ENCODE data around the gene SEC14L6.

The SEC14L6 gene

GRCh38 chr22:30507670-30508069, 38.9 kb downstream of the SEC14L6 start:
- Histone ChIP-seq H4K5ac (ENCODE audit: low read length) (no peak overlapping the region), H4K8ac (ENCODE audit: low read depth, low read length) (no peak overlapping the region), H3K36me3 (ENCODE audit: control insufficient read depth, insufficient read depth, low read length) (no peaks in the 10 kb centered on the region), H2BK15ac (replicated peaks; ENCODE audit: low read depth) (no peak overlapping the region), H3K23ac (ENCODE audit: low read length) (no peak overlapping the region), H3K4me1 (ENCODE audit: control insufficient read depth, low read depth, low read length) (no peaks in the 10 kb centered on the region), H3K56ac (ENCODE audit: low read length) (no peak overlapping the region), H2BK120ac (ENCODE audit: low read depth, low read length) (no peak overlapping the region), H2BK5ac (ENCODE audit: low read length) (no peak overlapping the region), H3K79me1 (ENCODE audit: low read length) (no peaks in the 10 kb centered on the region), H3K9ac (ENCODE audit: low read length) (no peak overlapping the region), H3K4me3 (ENCODE audit: low read length) (no peak overlapping the region), H3K27me3 (ENCODE audit: insufficient read depth, low read length, poor library complexity) (no peaks in the 10 kb centered on the region), H3K18ac (ENCODE audit: low read length) (no peak overlapping the region), H3K79me2 (ENCODE audit: control insufficient read depth, insufficient read depth, low read length) (no peaks in the 10 kb centered on the region), H2AK5ac (ENCODE audit: low read length) (no peak overlapping the region), H3K4ac (ENCODE audit: low read depth, low read length) (no peak overlapping the region), H3K4me2 (ENCODE audit: low read length) (no peak overlapping the region), H3K27ac (ENCODE audit: low read depth, low read length) (no peak overlapping the region)
- no CpG with 5 or more reads among the region's 4 CpGs for WGBS (ENCODE audit: extremely low coverage, insufficient coverage, low lambda C conversion rate)
- DNase-seq = no peak

- Histone ChIP-seq H3K4me1 (ENCODE audit: control insufficient read depth, low read depth, low read length) (no peaks in the 10 kb centered on the region), H3K79me1 (ENCODE audit: low read length) (no peaks in the 10 kb centered on the region), H3K23ac (ENCODE audit: low read length) (no peak overlapping the region), H3K18ac (ENCODE audit: low read length) (no peak overlapping the region), H3K79me2 (ENCODE audit: control insufficient read depth, insufficient read depth, low read length) (no peaks in the 10 kb centered on the region), H3K4ac (ENCODE audit: low read depth, low read length) (no peak overlapping the region), H3K9ac (ENCODE audit: low read length) (no peak overlapping the region), H2BK5ac (ENCODE audit: low read length) (no peak overlapping the region), H4K5ac (ENCODE audit: low read length) (no peak overlapping the region), H4K8ac (ENCODE audit: low read depth, low read length) (no peak overlapping the region), H3K27me3 (ENCODE audit: insufficient read depth, low read length, poor library complexity) (no peaks in the 10 kb centered on the region), H2BK15ac (replicated peaks; ENCODE audit: low read depth) (no peak overlapping the region), H3K56ac (ENCODE audit: low read length) (no peak overlapping the region), H3K4me2 (ENCODE audit: low read length) (no peak overlapping the region), H3K36me3 (ENCODE audit: control insufficient read depth, insufficient read depth, low read length) (no peaks in the 10 kb centered on the region), H2BK120ac (ENCODE audit: low read depth, low read length) (no peak overlapping the region), H3K4me3 (ENCODE audit: low read length) (no peak overlapping the region), H3K27ac (ENCODE audit: low read depth, low read length) (no peak overlapping the region), H2AK5ac (ENCODE audit: low read length) (no peak overlapping the region)
- WGBS (ENCODE audit: extremely low coverage, insufficient coverage, low lambda C conversion rate) = no CpG with 5 or more reads among the region's 8 CpGs
- no peak for DNase-seq
These were observed 40.0 kb downstream of the SEC14L6 start for GRCh38 chr22:30506507-30506968.

GRCh38 chr22:30503551-30503950, 43.0 kb downstream of the SEC14L6 start:
- no peak overlapping the region for H3K18ac ChIP-seq (ENCODE audit: low read length)
- no peak overlapping the region for H4K5ac ChIP-seq (ENCODE audit: low read length)
- no peaks in the 10 kb centered on the region for H3K79me1 ChIP-seq (ENCODE audit: low read length)
- no peak overlapping the region for H2BK120ac ChIP-seq (ENCODE audit: low read depth, low read length)
- H3K56ac ChIP-seq (ENCODE audit: low read length) = no peak overlapping the region
- WGBS (ENCODE audit: extremely low coverage, insufficient coverage, low lambda C conversion rate) = no CpG with 5 or more reads among the region's 12 CpGs
- no peaks in the 10 kb centered on the region for H3K27me3 ChIP-seq (ENCODE audit: insufficient read depth, low read length, poor library complexity)
- H2AK5ac ChIP-seq (ENCODE audit: low read length) = no peak overlapping the region
- no peaks in the 10 kb centered on the region for H3K4me1 ChIP-seq (ENCODE audit: control insufficient read depth, low read depth, low read length)
- no peak overlapping the region for H3K27ac ChIP-seq (ENCODE audit: low read depth, low read length)
- no peak overlapping the region for H2BK15ac ChIP-seq (replicated peaks; ENCODE audit: low read depth)
- H3K4me3 ChIP-seq (ENCODE audit: low read length) = no peak overlapping the region
- no peak overlapping the region for H3K4ac ChIP-seq (ENCODE audit: low read depth, low read length)
- DNase-seq = no peak
- H2BK5ac ChIP-seq (ENCODE audit: low read length) = no peak overlapping the region
- H3K36me3 ChIP-seq (ENCODE audit: control insufficient read depth, insufficient read depth, low read length) = no peaks in the 10 kb centered on the region
- H3K4me2 ChIP-seq (ENCODE audit: low read length) = no peak overlapping the region
- H4K8ac ChIP-seq (ENCODE audit: low read depth, low read length) = no peak overlapping the region
- H3K79me2 ChIP-seq (ENCODE audit: control insufficient read depth, insufficient read depth, low read length) = no peaks in the 10 kb centered on the region
- H3K23ac ChIP-seq (ENCODE audit: low read length) = no peak overlapping the region
- no peak overlapping the region for H3K9ac ChIP-seq (ENCODE audit: low read length)

- no peak overlapping the region for H2BK15ac ChIP-seq (replicated peaks; ENCODE audit: low read depth)
- H2BK5ac ChIP-seq (ENCODE audit: low read length) = no peak overlapping the region
- H3K23ac ChIP-seq (ENCODE audit: low read length) = no peak overlapping the region
- H4K5ac ChIP-seq (ENCODE audit: low read length) = no peak overlapping the region
- no CpG with 5 or more reads among the region's 3 CpGs for WGBS (ENCODE audit: extremely low coverage, insufficient coverage, low lambda C conversion rate)
- no peak overlapping the region for H3K4me3 ChIP-seq (ENCODE audit: low read length)
- no peaks in the 10 kb centered on the region for H3K27me3 ChIP-seq (ENCODE audit: insufficient read depth, low read length, poor library complexity)
- no peak for DNase-seq
- H3K4me1 ChIP-seq (ENCODE audit: control insufficient read depth, low read depth, low read length) = no peaks in the 10 kb centered on the region
- no peak overlapping the region for H2BK120ac ChIP-seq (ENCODE audit: low read depth, low read length)
- H3K4me2 ChIP-seq (ENCODE audit: low read length) = no peak overlapping the region
- H2AK5ac ChIP-seq (ENCODE audit: low read length) = no peak overlapping the region
- no peak overlapping the region for H3K4ac ChIP-seq (ENCODE audit: low read depth, low read length)
- no peak overlapping the region for H3K9ac ChIP-seq (ENCODE audit: low read length)
- no peak overlapping the region for H3K18ac ChIP-seq (ENCODE audit: low read length)
- H4K8ac ChIP-seq (ENCODE audit: low read depth, low read length) = no peak overlapping the region
- no peaks in the 10 kb centered on the region for H3K79me1 ChIP-seq (ENCODE audit: low read length)
- H3K79me2 ChIP-seq (ENCODE audit: control insufficient read depth, insufficient read depth, low read length) = no peaks in the 10 kb centered on the region
- H3K27ac ChIP-seq (ENCODE audit: low read depth, low read length) = no peak overlapping the region
- H3K36me3 ChIP-seq (ENCODE audit: control insufficient read depth, insufficient read depth, low read length) = no peaks in the 10 kb centered on the region
- no peak overlapping the region for H3K56ac ChIP-seq (ENCODE audit: low read length)
These were observed 43.6 kb downstream of the SEC14L6 start for GRCh38 chr22:30502911-30503310.

GRCh38 chr22:30502153-30502552, 44.4 kb downstream of the SEC14L6 start:
- Histone ChIP-seq H3K4me3 (ENCODE audit: low read length) (no peak overlapping the region), H2BK5ac (ENCODE audit: low read length) (no peak overlapping the region), H2BK15ac (replicated peaks; ENCODE audit: low read depth) (no peak overlapping the region), H3K79me2 (ENCODE audit: control insufficient read depth, insufficient read depth, low read length) (no peaks in the 10 kb centered on the region), H3K36me3 (ENCODE audit: control insufficient read depth, insufficient read depth, low read length) (no peaks in the 10 kb centered on the region), H4K8ac (ENCODE audit: low read depth, low read length) (no peak overlapping the region), H2BK120ac (ENCODE audit: low read depth, low read length) (no peak overlapping the region), H2AK5ac (ENCODE audit: low read length) (no peak overlapping the region), H4K5ac (ENCODE audit: low read length) (no peak overlapping the region), H3K9ac (ENCODE audit: low read length) (no peak overlapping the region), H3K4me1 (ENCODE audit: control insufficient read depth, low read depth, low read length) (no peaks in the 10 kb centered on the region), H3K18ac (ENCODE audit: low read length) (no peak overlapping the region), H3K27ac (ENCODE audit: low read depth, low read length) (no peak overlapping the region), H3K27me3 (ENCODE audit: insufficient read depth, low read length, poor library complexity) (no peaks in the 10 kb centered on the region), H3K56ac (ENCODE audit: low read length) (no peak overlapping the region), H3K23ac (ENCODE audit: low read length) (no peak overlapping the region), H3K4me2 (ENCODE audit: low read length) (no peak overlapping the region), H3K79me1 (ENCODE audit: low read length) (no peaks in the 10 kb centered on the region), H3K4ac (ENCODE audit: low read depth, low read length) (no peak overlapping the region)
- no peak for DNase-seq
- WGBS (ENCODE audit: extremely low coverage, insufficient coverage, low lambda C conversion rate) = no CpG with 5 or more reads among the region's 4 CpGs

GRCh38 chr22:30500628-30501027, 45.9 kb downstream of the SEC14L6 start:
- no peak for DNase-seq
- no peak overlapping the region for H3K56ac ChIP-seq (ENCODE audit: low read length)
- no peak overlapping the region for H3K18ac ChIP-seq (ENCODE audit: low read length)
- H3K4ac ChIP-seq (ENCODE audit: low read depth, low read length) = no peak overlapping the region
- no peaks in the 10 kb centered on the region for H3K4me1 ChIP-seq (ENCODE audit: control insufficient read depth, low read depth, low read length)
- no peaks in the 10 kb centered on the region for H3K27me3 ChIP-seq (ENCODE audit: insufficient read depth, low read length, poor library complexity)
- no peak overlapping the region for H2AK5ac ChIP-seq (ENCODE audit: low read length)
- no peak overlapping the region for H3K4me3 ChIP-seq (ENCODE audit: low read length)
- H3K27ac ChIP-seq (ENCODE audit: low read depth, low read length) = no peak overlapping the region
- H3K79me2 ChIP-seq (ENCODE audit: control insufficient read depth, insufficient read depth, low read length) = no peaks in the 10 kb centered on the region
- no peak overlapping the region for H3K4me2 ChIP-seq (ENCODE audit: low read length)
- H2BK15ac ChIP-seq (replicated peaks; ENCODE audit: low read depth) = no peak overlapping the region
- no peaks in the 10 kb centered on the region for H3K79me1 ChIP-seq (ENCODE audit: low read length)
- H4K8ac ChIP-seq (ENCODE audit: low read depth, low read length) = no peak overlapping the region
- H3K9ac ChIP-seq (ENCODE audit: low read length) = no peak overlapping the region
- H4K5ac ChIP-seq (ENCODE audit: low read length) = no peak overlapping the region
- no peak overlapping the region for H3K23ac ChIP-seq (ENCODE audit: low read length)
- WGBS (ENCODE audit: extremely low coverage, insufficient coverage, low lambda C conversion rate) = no CpG with 5 or more reads among the region's 6 CpGs
- no peak overlapping the region for H2BK5ac ChIP-seq (ENCODE audit: low read length)
- no peaks in the 10 kb centered on the region for H3K36me3 ChIP-seq (ENCODE audit: control insufficient read depth, insufficient read depth, low read length)
- no peak overlapping the region for H2BK120ac ChIP-seq (ENCODE audit: low read depth, low read length)

Data from mesendoderm (in vitro differentiated cells).